ENCODE data around the gene EIF3M. TPM values are rescaled to one million over a fixed set of nuclear protein-coding genes. Genes with fewer than 3 reads are reported as not detected.

EIF3M gene
- total and polyA plus RNA-seq, 2 of the 8 experiments (the other 6 are each of a cell fraction or from before 2014, with no cell fraction given), result 302 to 444 TPM

- TF ChIP-seq CHD1 (IDR thresholded peaks at IDR 0.05; ENCODE audit: low read depth, low read length), result no peak
- Histone ChIP-seq H2AFZ (ENCODE audit: low read length) (no peak overlapping the region), H4K91ac (replicated peaks; ENCODE audit: insufficient read length, low read length) (no peak overlapping the region), H3K4me1 (replicated peaks in 1 of 4; ENCODE audit: control insufficient read depth in 3 of 4, insufficient read depth in 4 of 4, low read length in 3 of 4) (no peaks in the 10 kb centered on the region), H3K36me3 (ENCODE audit: control insufficient read depth in 2 of 4, insufficient read depth in 4 of 4, low read length in 3 of 4) (no peaks in the 10 kb centered on the region), H3K18ac (ENCODE audit: extremely low read depth, low read length) (no peak overlapping the region), H4K8ac (ENCODE audit: extremely low read depth, insufficient read depth, low read length) (no peak overlapping the region), H3K4me3 (ENCODE audit: extremely low read depth in 1 of 4, insufficient read depth in 2 of 4, low read depth in 3 of 4, low read length in 4 of 4) (no peak overlapping the region), H4K20me1 (replicated peaks in 1 of 2; ENCODE audit: control insufficient read depth in 1 of 2, insufficient read depth in 2 of 2, low read length in 2 of 2) (no peaks in the 10 kb centered on the region), H4K5ac (ENCODE audit: insufficient read length, low read depth, low read length) (no peak overlapping the region), H3K79me2 (ENCODE audit: control insufficient read depth in 1 of 2, insufficient read depth in 2 of 2, low read length in 2 of 2) (no peaks in the 10 kb centered on the region), H2BK5ac (ENCODE audit: low read depth, low read length) (no peak overlapping the region), H2BK120ac (replicated peaks; ENCODE audit: low read depth, low read length) (no peak overlapping the region), H3K79me1 (ENCODE audit: low read depth, low read length) (no peaks in the 10 kb centered on the region), H3K27ac (ENCODE audit: low read depth, low read length) (no peak overlapping the region), H3K14ac (ENCODE audit: insufficient read length) (no peak overlapping the region), H3K23ac (ENCODE audit: insufficient read length) (no peak overlapping the region), H3K56ac (replicated peaks; ENCODE audit: insufficient read length, low read depth, low read length) (no peak overlapping the region), H3K4ac (replicated peaks; ENCODE audit: insufficient read length, low read depth, low read length) (no peak overlapping the region), H2BK20ac (ENCODE audit: low read length) (no peak overlapping the region), H3K9ac (replicated peaks in 1 of 4; ENCODE audit: extremely low read depth in 1 of 4, low read depth in 3 of 4, low read length in 3 of 4) (no peak overlapping the region), H2AK5ac (ENCODE audit: low read depth, low read length) (no peak overlapping the region), H3K9me3 (ENCODE audit: insufficient read depth in 2 of 2, low read depth in 1 of 2, low read length in 1 of 2) (no peaks in the 10 kb centered on the region; a peak in 1 of 4 replicates), H2BK12ac (ENCODE audit: low read depth, low read length) (no peak overlapping the region), H2BK15ac (ENCODE audit: low read length) (no peak overlapping the region), H3K23me2 (ENCODE audit: low read depth, low read length) (no peaks in the 10 kb centered on the region), H3K27me3 (replicated peaks in 1 of 4; ENCODE audit: control insufficient read depth in 3 of 4, extremely low read depth in 1 of 4, insufficient read depth in 3 of 4, low read length in 3 of 4) (no peaks in the 10 kb centered on the region), H3K4me2 (ENCODE audit: insufficient read depth in 1 of 2, low read depth in 2 of 2, low read length in 2 of 2) (no peak overlapping the region)
- 83% methylated on average over 4 of the region's 4 CpGs; no CpG with 5 or more reads in 1 of the 2 experiments for WGBS, 2 experiments (ENCODE audit: extremely low coverage in 1 of 2, insufficient coverage in 1 of 2, insufficient read length in 1 of 2, insufficient replicate concordance in 2 of 2, low coverage in 1 of 2, low lambda C conversion rate in 2 of 2, missing lambda C conversion rate in 1 of 2)
- DNase-seq (ENCODE audit: low read depth in 1 of 2, low spot score in 2 of 2) (no peak), FAIRE-seq (no peak)
- ChIA-PET POLR2A (ENCODE audit: partially characterized antibody) (interaction anchor here (0.9 kb wide), 1 partner anchor 269 kb away, joined by 4 read pairs; no protein-coding TSS in a partner anchor), CTCF (ENCODE audit: partially characterized antibody) (no interaction called here)
Measured at GRCh38 chr11:32616903-32617302, 33.3 kb downstream of the EIF3M start.

Measured in H1 (cell line).